GM21529 (cell line): ENCODE data around the gene ZSWIM8.

Source experiments
- ATAC-seq: cut with Tn5 transposase; IDR thresholded peaks from one replicate; pipeline ENCODE4 v1.9.1; 2021; ENCODE audit not compliant: unreplicated experiment

ZSWIM8 gene

DNA sequence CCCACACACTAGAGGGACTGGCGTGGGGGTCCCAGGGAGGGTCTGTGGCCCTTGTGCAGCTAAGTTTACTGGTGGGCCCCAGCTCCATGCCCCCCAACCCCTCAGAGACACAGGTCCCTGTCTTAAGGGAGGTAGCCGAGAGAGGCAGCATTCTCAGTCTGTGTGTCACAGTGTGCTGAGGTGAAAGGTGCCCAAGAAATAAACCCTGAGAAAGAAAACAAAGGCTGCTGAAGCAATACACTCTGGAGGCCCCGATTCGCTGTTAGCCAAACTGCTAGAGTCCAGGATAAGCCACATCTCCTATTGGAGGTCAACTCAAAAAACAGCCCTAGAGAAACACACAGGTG lies 54.6 kb downstream of the ZSWIM8 start:
- ATAC-seq = no peak

GRCh38 chr10:73840403-73841060 lies 55.1 kb downstream of the ZSWIM8 start:
- no peak for ATAC-seq

GRCh38 chr10:73841061-73841421 lies 55.6 kb downstream of the ZSWIM8 start:
- no peak for ATAC-seq

DNA sequence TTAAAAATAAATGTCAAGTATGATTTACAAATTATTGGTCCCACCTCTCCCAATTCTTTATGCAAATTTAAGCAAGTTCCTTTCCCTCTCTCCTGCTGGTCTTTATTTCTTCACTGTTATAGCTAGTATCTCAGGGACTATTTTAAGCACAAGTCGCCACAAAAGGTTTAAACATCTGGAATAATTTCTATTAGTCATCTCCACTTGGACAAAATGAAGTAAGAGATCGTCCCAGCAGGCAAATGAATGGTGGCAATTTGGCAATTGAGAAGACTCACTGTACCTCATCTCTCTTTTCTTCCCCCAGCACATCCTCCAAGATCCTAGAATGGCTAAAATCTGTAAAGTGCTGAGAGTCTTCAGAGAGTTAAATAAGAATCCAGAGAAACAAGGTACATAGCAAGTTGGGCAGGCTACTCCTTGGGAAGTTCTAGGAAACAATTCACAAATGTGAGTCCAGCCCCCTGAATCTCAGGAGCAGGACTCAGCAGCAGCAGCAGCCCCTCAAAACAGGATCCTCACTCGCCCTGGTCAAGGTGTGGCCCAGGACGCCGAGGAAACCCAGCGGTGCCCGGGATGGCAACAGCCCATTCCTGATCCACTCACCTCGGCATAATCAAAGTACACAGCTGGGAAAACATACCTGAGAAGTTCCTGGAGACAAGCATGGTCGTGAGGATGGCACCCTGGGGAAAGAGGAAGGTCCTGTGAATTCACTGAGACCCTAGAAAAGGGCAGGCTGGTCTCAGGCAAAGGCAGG lies 56.3 kb downstream of the ZSWIM8 start:
- ATAC-seq = no peak

DNA sequence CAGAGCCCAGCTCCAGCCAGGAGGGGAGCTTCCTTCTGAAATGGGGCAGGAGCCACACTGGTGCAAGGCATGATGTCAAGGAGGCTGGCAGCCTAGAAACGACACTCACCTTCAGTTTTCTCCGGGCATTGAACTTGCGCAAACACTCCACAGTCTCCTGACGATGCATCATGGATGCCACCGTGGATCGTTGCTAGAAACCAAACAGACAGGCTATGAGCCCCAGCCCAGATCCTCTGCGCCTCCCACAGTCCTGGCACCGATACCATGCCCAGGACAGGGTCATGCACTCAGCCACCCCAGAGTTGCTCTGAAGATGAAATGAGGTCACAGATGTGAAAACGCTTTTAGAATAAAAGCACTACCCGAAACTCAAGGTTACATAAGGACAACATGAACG lies 56.9 kb downstream of the ZSWIM8 start:
- no peak for ATAC-seq

- no peak for ATAC-seq
Measured at GRCh38 chr10:73843261-73843660, 57.9 kb downstream of the ZSWIM8 start.

DNA sequence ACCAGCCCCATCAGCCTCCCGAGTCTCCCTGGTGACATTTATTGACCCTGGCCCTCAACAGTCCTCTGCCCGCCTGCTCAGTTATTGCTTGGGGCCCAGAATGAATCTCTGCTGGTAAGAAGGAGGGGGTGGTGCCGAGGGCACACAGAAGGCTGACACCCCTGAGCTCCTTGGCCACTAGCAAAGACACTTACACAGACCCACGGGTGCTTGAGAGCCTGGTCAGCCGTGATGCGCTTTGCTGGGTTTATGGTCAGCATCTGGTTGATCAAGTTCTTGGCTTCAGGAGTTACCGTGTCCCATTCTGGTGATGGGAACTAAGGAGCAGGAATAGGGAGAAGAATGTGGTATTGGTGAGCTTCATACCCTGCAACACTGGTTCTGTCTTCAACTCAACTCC lies 61.6 kb downstream of the ZSWIM8 start:
- no peak for ATAC-seq

- peak; percentile 91 for ATAC-seq
Measured at GRCh38 chr10:73848821-73849489, 63.5 kb downstream of the ZSWIM8 start.

DNA sequence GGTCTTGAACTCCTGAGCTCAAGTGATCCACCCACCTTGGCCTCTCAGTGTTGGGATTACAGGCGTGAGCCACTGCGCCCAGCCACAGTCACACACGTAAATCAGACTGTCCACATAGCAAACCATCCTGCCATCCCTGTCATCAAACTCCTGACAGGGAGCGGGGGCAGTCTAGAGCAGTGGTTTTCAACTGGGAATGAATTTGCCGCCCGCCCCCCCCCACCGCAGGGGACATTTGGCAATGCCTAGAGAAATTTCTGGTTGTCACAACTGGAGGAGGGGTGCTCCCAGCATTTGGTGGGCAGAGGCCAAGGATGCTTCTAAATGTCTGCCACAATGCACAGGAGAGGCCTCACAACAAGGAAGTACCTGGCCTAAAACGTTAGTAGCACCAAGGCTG lies 64.8 kb downstream of the ZSWIM8 start:
- ATAC-seq = no peak

DNA sequence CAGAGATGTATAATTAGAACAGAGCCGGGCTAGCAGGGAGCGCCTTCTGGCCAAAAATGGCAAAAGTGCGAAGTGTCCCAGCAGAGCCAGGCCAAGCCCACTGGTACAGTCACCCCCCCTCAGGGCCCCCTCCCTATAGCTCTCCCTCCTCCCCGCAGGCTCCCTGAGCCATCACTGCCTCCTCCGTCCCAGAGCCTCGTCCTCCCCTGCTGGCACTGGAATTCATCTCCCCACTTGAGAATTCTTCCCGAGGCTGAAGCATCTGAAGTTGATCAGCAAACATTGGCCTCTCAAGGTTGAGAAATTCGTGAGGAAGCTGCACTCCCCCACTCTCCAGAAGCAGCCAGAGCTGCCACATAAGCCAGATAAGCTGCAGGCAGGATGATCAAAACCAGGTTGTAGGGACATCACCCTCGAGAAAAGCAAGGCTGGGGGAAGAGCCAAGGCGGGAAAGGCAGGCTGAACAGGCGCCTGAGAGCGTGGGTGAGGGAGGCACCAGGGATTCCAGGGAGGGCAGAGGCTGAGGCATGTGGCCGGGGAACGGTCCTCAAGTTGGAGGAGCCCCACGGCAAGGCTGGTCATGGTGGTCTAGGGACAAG lies 65.6 kb downstream of the ZSWIM8 start:
- ATAC-seq = no peak
